GM10266 (cell line): ENCODE results near the gene COL5A3.
"Not testable (repeated sequence)": the region's sequence is repeated elsewhere in the genome, so short reads cannot be mapped to it uniquely, and the experiment has no call there.

Experiments used
- DNase-seq: peaks from one replicate; pipeline ENCODE4 v3.0.0; 2012; ENCODE audit errors: extremely low spot score
- CTCF ChIP-seq: IDR thresholded peaks from 2 replicates; pipeline ENCODE4 v1.5.1; 2012; ENCODE audit warnings: mild to moderate bottlenecking, low read depth; ENCODE audit not compliant: control insufficient read depth, insufficient read depth; ENCODE audit errors: missing control alignments

COL5A3 gene

GRCh38 chr19:9935506-9936325, 74.6 kb downstream of the COL5A3 start:
- peak; percentile 37 for DNase-seq
- TF ChIP-seq CTCF = no peak

- DNase-seq = peak; percentile 93
- peak; percentile 88 for TF ChIP-seq CTCF
Measured at GRCh38 chr19:9934132-9934950, 76.0 kb downstream of the COL5A3 start.

DNA sequence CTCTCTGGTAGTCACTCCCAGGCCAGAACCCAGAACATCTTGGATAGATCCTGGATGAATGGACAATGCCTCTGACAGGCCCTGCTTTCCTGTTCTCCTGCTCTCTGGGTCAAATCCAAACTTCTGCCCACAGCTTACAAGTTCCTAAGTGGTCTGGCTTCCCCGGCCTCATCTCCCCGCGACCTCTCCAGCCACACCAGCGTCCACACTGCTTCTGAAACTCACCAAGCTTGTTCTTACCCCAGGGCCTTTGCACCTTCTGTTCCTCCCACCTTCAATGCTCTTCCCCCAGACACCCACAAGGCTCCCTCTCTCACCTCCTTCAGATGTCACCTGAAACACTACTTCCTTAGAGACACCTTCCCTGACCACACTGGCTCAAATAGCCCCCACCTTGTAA, 77.5 kb downstream of the COL5A3 start:
- DNase-seq = peak; percentile 2
- no peak for TF ChIP-seq CTCF

- DNase-seq = no peak
- TF ChIP-seq CTCF = no peak
Measured at GRCh38 chr19:9931629-9932028, 78.7 kb downstream of the COL5A3 start.

DNA sequence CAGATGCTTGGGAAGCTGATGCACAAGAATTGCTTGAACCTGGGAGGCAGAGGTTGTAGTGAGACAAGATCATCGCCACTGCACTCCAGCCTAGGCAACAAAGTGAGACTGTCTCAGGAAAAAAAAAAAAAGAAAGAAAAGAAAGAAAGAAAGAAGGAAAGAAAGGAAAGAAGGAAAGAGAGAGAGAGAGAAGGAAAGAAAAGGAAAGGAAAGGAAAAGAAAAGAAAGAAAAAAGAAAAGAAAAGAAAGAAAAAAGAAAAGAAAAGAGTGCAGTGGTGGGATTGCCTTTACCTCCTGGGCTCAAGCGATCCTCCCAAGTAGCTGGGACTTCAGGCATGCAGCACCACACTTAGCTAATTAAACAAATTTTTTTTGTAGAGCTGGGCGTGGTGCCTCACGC, 86.9 kb downstream of the COL5A3 start:
- no peak for TF ChIP-seq CTCF
- DNase-seq = no peak

GRCh38 chr19:9922782-9923379, 87.4 kb downstream of the COL5A3 start:
- not testable (repeated sequence) for DNase-seq

GRCh38 chr19:9917321-9917720, 93.0 kb downstream of the COL5A3 start:
- peak; percentile 68 for DNase-seq
- no peak for TF ChIP-seq CTCF
